A673 (cell line): ENCODE data around the gene TOPBP1. TPM values are rescaled to one million over a fixed set of nuclear protein-coding genes. Genes with fewer than 3 reads are reported as not detected.

Experiments used
- BruUV-seq: library from RNA; stranded (reverse); fragments of 400-500 nt; replicated peaks from 2 replicates; lab custom pipeline; 2021; lab: Mats Ljungman, UMichigan
- CTCF ChIA-PET: fragments of 300-600 bp; sonication (Branson Sonifier 250); formaldehyde crosslinking; loops from one replicate; lab custom pipeline; 2022; ENCODE audit warnings: antibody characterized with exemption; lab: Charles Lee
- POLR2A ChIA-PET: fragments of 300-600 bp; sonication (Branson Sonifier 250); formaldehyde crosslinking; loops from one replicate; lab custom pipeline; 2022; ENCODE audit warnings: antibody characterized with exemption; ENCODE audit not compliant: low non-redundant PET; lab: Charles Lee
- DNase-seq: peaks from one replicate; pipeline ENCODE4 v3.0.0-alpha.2; 2015; ENCODE audit warnings: low spot score
- H3K27ac ChIP-seq: fragments of 200-600 bp; sonication (generic); 2 replicates; pipeline ENCODE4 v1.5.1; 2016; ENCODE audit warnings: mixed run types, low read depth, mild to moderate bottlenecking, mixed read lengths, antibody characterized with exemption, low read length; ENCODE audit not compliant: poor library complexity, severe bottlenecking
- H3K27me3 ChIP-seq: fragments of 200-600 bp; sonication (generic); replicated peaks from 2 replicates; pipeline ENCODE4 v1.6.1; 2017; ENCODE audit warnings: mixed run types, low read depth, mild to moderate bottlenecking, mixed read lengths, antibody characterized with exemption, low read length; ENCODE audit not compliant: insufficient read depth, poor library complexity
- H3K36me3 ChIP-seq: fragments of 200-600 bp; sonication (generic); 2 replicates; pipeline ENCODE4 v1.6.1; 2016; ENCODE audit warnings: mixed run types, mild to moderate bottlenecking, mixed read lengths, antibody characterized with exemption, low read length; ENCODE audit not compliant: insufficient read depth, poor library complexity, severe bottlenecking
- H3K4me1 ChIP-seq: fragments of 200-600 bp; sonication (generic); 2 replicates; pipeline ENCODE4 v1.6.1; 2017; ENCODE audit warnings: mixed run types, mild to moderate bottlenecking, mixed read lengths, antibody characterized with exemption, low read length; ENCODE audit not compliant: insufficient read depth, poor library complexity, severe bottlenecking
- H3K4me3 ChIP-seq: fragments of 200-600 bp; sonication (generic); 2 replicates; pipeline ENCODE4 v1.5.1; 2016; ENCODE audit warnings: low read depth, mixed run types, mild to moderate bottlenecking, mixed read lengths, low read length; ENCODE audit not compliant: poor library complexity, severe bottlenecking
- H3K9me3 ChIP-seq: fragments of 200-600 bp; sonication (generic); 2 replicates; pipeline ENCODE4 v1.6.1; 2016; ENCODE audit warnings: mixed run types, low read depth, mild to moderate bottlenecking, mixed read lengths, antibody characterized with exemption, low read length; ENCODE audit not compliant: poor library complexity, severe bottlenecking
- EZH2 ChIP-seq: fragments of 200-600 bp; sonication (generic); IDR thresholded peaks from 2 replicates; pipeline ENCODE4 v1.6.1; 2017; ENCODE audit warnings: borderline replicate concordance, low read depth, mild to moderate bottlenecking, mixed read lengths, antibody characterized with exemption, low read length; ENCODE audit not compliant: poor library complexity, severe bottlenecking
- intact Hi-C: fragments of 100-400 bp; cut with micrococcal nuclease; formaldehyde crosslinking; loops from one replicate; pipeline ENCODE4 v1.10.0; 2022; ENCODE audit not compliant: unreplicated experiment
- total RNA-seq: library from RNA; stranded (reverse); gene quantifications from 2 replicates; pipeline ENCODE4 v1.2.3, GENCODE V29; 2021
- TF ChIP-seq, protein P1 (sequence below): fragments of 300-800, 200-600 bp; sonication (generic); conservative IDR thresholded peaks from 2 replicates; pipeline ENCODE4 v1.5.1; 2017; ENCODE audit warnings: low read depth, mild to moderate bottlenecking, antibody characterized with exemption, low read length, moderate library complexity, mixed read lengths

TOPBP1 gene
- total RNA-seq, 1 experiment from 2014 or later: 59.8 TPM

DNA sequence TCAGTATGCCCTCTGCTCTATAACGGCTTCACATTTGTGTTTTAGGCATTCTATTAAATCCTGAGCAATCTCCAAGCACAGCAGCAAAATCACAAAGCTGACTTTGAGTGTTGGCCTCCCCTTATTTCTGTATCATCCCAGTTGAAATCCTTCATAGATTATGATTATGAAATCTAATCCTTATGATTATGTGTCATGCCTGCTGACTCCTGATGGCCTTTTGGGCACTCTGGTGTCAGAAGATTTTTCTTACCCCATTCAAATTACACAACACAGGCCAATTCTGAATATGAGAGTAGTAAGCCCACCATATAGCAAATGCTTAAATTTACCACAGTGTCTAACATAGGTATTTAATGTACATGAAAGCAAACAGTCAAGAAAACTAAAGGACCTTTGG, 53.9 kb downstream of the TOPBP1 start:
- CTCF ChIA-PET: no interaction called here
- POLR2A ChIA-PET: no interaction called here
- DNase-seq: no peak
- Histone ChIP-seq H3K27me3 (no peaks in the 10 kb centered on the region), H3K4me1 (no peaks in the 10 kb centered on the region), H3K36me3 (peaks cover 58% of the 10 kb centered on the region), H3K4me3 (no peak overlapping the region), H3K27ac (no peak overlapping the region), H3K9me3 (no peaks in the 10 kb centered on the region)
- TF ChIP-seq, protein P1, sequence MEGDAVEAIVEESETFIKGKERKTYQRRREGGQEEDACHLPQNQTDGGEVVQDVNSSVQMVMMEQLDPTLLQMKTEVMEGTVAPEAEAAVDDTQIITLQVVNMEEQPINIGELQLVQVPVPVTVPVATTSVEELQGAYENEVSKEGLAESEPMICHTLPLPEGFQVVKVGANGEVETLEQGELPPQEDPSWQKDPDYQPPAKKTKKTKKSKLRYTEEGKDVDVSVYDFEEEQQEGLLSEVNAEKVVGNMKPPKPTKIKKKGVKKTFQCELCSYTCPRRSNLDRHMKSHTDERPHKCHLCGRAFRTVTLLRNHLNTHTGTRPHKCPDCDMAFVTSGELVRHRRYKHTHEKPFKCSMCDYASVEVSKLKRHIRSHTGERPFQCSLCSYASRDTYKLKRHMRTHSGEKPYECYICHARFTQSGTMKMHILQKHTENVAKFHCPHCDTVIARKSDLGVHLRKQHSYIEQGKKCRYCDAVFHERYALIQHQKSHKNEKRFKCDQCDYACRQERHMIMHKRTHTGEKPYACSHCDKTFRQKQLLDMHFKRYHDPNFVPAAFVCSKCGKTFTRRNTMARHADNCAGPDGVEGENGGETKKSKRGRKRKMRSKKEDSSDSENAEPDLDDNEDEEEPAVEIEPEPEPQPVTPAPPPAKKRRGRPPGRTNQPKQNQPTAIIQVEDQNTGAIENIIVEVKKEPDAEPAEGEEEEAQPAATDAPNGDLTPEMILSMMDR: no peak
- no peak for TF ChIP-seq EZH2
- no TSS peak for BruUV-seq
- intact Hi-C loops: no loop called here

DNA sequence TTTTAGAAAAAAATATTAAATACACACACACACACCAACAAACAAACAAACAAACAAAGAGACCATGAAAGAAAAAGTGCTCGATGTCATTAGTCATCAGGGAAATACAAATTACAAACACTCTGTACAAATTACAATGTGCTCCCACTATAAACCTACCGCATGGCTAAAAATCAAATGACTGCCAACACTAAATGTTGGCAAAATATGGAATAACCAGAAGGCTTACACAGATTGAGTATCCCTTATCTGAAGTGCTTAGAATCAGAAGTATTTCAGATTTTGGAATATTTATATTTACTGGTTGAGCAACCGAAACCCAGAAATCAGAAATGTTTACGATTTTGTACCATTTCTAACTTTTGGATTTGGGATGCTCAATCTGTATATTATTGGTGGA, 54.8 kb downstream of the TOPBP1 start:
- no peak overlapping the region for H3K27ac ChIP-seq
- DNase-seq: no peak
- no peak for TF ChIP-seq EZH2
- TF ChIP-seq, protein P1: no peak
- CTCF ChIA-PET: interaction anchor here (0.6 kb wide), 1 partner anchor 142 kb away, joined by 9 read pairs; no protein-coding TSS in a partner anchor
- intact Hi-C loops: no loop called here
- H3K4me1 ChIP-seq: no peaks in the 10 kb centered on the region
- no peaks in the 10 kb centered on the region for H3K9me3 ChIP-seq
- BruUV-seq: no TSS peak
- H3K27me3 ChIP-seq: no peaks in the 10 kb centered on the region
- H3K36me3 ChIP-seq: peaks cover 53% of the 10 kb centered on the region
- H3K4me3 ChIP-seq: no peak overlapping the region
- POLR2A ChIA-PET: interaction anchor here (0.6 kb wide), 2 partner anchors 30 to 419 kb away, joined by 6 to 9 read pairs; no protein-coding TSS in a partner anchor

DNA sequence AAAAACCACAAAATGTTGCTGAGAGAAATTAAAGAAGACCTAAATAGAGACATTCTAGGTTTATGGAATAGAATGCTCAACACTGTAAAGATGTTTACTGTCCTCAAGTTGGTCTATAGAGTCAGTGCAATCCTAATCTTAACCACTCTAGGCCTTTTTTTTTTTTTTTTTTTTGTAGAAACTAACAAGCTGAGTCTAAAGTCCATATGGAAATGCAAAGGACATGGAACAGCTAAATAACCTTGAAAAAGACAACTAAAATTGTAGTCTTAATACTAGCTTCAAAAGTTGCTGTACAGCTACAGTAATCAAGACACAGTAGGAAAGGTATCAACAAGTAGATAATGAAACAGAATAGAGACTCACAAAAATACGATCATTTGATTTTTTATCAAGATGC, 55.4 kb downstream of the TOPBP1 start:
- Histone ChIP-seq H3K4me1 (no peaks in the 10 kb centered on the region), H3K4me3 (no peak overlapping the region), H3K36me3 (peaks cover 49% of the 10 kb centered on the region), H3K27ac (no peak overlapping the region), H3K9me3 (no peaks in the 10 kb centered on the region), H3K27me3 (no peaks in the 10 kb centered on the region)
- ChIA-PET POLR2A (interaction anchor here (0.6 kb wide), 2 partner anchors 31 to 419 kb away, joined by 6 to 9 read pairs; no protein-coding TSS in a partner anchor), CTCF (interaction anchor here (0.6 kb wide), 1 partner anchor 141 kb away, joined by 9 read pairs; no protein-coding TSS in a partner anchor)
- intact Hi-C loops: no loop called here
- no TSS peak for BruUV-seq
- no peak for TF ChIP-seq EZH2
- TF ChIP-seq, protein P1: no peak
- no peak for DNase-seq
